SK-MEL-5 (cell line): ENCODE results near the gene NIPBL. TPM values are rescaled to one million over a fixed set of nuclear protein-coding genes. Genes with fewer than 3 reads are reported as not detected.
"Not testable (repeated sequence)": the region's sequence is repeated elsewhere in the genome, so short reads cannot be mapped to it uniquely, and the experiment has no call there.

Source experiments
- DNase-seq: peaks from one replicate; pipeline ENCODE4 v3.0.0-alpha.2; 2016; ENCODE audit warnings: low read depth, low spot score
- in situ Hi-C: cut with HindIII; loops from 2 replicates; pipeline ENCODE4 v1.10.0; 2016; ENCODE audit warnings: low sequenced_read_pairs, high pct_unique_total_duplicates, low pct_unique_long_range_greater_than_20kb
- total RNA-seq: library from RNA; depleted of rRNA; stranded (reverse); fragments of >200 nt; shearing (Covaris generic); gene quantifications from 2 replicates; pipeline ENCODE4 v1.2.3, GENCODE V29; 2014

NIPBL gene
- total RNA-seq, 1 experiment from 2014 or later = 21.2 TPM

DNA sequence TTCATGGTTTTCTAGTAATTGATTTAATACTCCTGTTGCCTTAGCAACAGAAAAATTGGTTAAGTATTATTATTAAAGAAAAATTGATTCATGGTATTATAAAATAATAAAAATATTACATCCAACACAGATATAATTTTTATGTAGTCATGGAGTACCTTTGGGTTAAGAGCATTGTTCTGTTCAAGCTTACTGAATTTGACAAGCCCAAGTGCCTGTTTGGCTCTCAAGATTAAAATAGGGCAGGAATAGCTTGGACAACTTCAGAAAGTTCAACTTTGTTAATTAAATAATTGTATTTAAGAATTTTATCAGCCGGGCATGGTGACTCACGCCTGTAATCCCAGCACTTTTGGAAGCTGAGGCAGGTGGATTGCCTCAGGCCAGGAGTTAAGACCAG lies 82.0 kb downstream of the NIPBL start:
- DNase-seq = no peak
- in situ Hi-C loops = no loop called here

DNA sequence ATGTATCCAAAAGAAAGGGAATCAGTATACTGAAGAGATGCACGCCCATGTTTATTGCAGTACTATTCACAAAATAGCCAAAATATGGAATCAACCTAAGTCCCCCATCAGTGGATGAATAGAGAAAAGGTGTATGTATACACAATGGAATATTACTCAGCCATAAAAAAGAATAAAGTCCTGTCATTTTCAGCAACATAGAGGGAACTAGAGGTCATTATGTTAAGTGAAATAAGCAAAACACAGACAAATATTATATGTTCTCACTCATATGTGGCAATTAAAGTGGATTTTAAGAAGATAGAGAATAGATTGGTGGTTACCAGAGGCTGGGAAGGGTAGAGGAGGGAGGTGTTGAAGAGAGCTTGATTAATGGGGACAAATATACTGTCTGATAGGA lies 88.6 kb downstream of the NIPBL start:
- DNase-seq = no peak
- in situ Hi-C loops = no loop called here

DNA sequence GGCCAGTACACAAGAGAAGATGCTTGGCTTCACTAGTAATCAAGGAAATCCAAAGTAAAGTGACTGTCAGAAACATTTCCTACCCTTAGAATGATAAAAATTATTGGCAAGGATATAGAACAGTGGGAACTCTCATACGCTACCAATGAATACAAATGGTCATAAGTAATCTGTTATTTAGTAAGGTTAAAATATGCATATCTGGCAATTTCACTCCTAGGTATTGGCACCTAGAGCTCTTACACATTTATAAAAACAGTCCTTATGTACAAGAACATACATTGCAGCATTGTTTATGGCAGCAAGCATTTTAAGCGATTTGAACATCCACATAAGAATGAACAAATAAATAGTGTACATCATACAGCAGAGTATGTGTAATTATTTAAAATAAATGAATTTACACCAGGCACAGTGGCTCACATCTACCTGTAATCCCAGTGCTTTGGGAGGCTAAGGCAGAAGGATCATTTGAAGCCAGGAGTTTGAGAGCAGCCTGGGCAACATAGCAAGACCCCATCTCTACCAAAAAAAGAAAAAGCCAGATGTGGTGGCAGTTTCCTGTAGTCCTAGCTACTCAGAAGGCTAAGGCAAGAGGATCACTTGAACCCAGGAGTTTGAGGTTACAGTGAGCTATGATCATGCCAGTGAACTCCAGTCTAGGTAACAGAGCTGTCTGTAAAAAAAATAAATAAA lies 93.3 kb downstream of the NIPBL start:
- no peak for DNase-seq
- in situ Hi-C loops = no loop called here

- in situ Hi-C loops = no loop called here
- no peak for DNase-seq
These were observed 101.6 kb downstream of the NIPBL start for GRCh38 chr5:36978196-36978595.

DNA sequence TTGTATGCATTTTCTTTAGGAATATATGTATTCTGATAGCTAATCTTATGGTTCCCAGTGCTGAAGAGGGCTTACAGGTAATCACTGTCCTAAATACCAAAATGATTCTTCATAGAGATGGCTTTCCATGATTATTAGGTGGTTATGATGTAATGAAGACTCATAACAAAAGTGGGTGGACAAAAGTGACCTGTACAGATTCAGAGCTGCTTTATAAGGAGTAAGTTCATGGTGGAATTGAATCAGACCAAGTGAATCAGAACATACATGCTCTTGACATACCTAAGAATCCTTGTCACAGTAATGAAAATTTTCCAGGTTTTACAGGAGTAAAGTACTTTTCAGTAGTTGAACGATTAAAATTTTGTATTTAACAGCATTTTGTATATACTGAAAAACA lies 105.6 kb downstream of the NIPBL start:
- in situ Hi-C loops = no loop called here
- no peak for DNase-seq

DNA sequence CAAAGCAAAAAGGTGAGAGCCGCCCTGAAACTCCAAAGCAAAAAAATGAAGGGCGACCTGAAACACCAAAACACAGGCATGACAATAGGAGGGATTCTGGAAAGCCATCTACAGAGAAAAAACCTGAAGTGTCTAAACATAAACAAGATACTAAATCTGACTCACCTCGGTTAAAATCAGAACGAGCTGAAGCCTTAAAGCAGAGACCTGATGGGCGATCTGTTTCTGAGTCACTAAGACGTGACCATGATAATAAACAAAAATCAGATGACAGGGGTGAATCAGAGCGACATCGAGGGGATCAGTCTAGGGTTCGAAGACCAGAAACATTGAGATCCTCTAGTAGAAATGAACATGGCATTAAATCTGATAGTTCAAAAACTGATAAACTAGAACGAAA lies 108.8 kb downstream of the NIPBL start:
- no peak for DNase-seq

DNA sequence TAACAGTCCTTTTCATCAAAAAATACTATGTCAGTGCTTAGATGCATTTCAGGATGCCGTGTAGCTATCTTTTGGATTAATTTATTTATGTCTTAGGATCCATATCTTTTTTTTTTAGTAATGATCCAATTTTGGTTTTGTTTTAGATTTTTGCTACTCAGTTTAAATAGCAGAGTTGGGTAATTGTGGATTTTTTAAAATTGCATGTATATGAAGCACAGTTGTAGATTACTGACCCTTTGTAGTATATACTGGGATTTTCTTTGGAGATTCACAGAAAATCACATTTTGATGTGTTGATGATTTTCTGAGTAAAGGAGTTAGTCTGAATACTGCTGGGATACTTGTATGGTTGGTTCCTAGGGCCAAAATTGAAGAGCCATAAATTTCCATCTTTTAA lies 111.8 kb downstream of the NIPBL start:
- no peak for DNase-seq
- in situ Hi-C loops = no loop called here

More for the DNA sequence above, 108.8 kb downstream of the NIPBL start:
- in situ Hi-C loops = no loop called here

- in situ Hi-C loops = no loop called here
- DNase-seq = no peak
These were observed 122.0 kb downstream of the NIPBL start for GRCh38 chr5:36998578-36998977.

DNA sequence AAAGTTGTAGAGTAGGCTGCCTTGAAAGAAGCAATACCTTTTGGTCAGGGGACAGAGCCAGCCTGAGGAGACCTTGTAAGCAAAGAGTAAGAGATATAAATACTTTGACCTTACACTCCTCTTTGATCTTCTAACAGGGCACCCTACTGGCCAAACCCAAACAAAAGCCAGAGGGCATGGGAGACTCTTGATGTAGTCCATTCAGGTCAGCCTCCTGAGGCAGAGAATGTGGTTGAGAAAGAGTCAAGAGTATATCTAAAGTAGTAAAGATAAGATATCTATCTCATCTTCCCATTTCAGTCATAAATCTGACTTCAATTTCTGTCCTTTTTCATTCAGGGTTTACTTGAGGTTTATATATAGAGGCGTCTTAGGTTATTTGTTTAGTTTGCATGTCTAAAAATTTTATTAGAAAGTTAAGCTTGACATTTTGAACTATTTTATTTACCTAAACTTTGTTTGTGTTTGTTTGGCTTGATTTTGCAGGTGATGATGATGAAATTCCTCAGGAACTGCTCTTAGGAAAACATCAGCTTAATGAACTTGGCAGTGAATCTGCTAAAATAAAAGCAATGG lies 125.7 kb downstream of the NIPBL start:
- in situ Hi-C loops = loop anchor here (25.0 kb wide), 1 partner anchor 290 kb away; no protein-coding TSS in a partner anchor
- peak; percentile 39 for DNase-seq

DNA sequence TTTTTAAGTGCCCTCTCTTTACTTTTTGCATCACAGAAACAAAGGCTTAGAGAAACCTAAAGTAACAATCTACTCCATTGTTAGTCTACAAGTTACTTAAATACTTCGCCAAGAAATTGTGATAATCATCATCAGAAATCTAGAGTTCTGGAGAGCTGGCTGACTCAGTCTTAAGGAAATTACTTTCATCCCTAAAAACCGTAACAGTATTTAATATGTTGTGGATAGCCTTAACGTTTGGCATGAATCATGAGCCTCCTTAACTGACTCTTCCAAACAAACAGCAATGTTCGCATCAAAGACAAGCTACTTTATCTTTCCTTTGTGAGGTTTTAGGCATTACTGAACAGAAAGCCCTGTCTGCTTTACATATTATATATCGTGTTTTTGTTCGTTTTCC lies 128.7 kb downstream of the NIPBL start:
- DNase-seq = no peak
- in situ Hi-C loops = loop anchor here (25.0 kb wide), 1 partner anchor 293 kb away; no protein-coding TSS in a partner anchor

- peak; percentile 68 for DNase-seq
- in situ Hi-C loops = loop anchor here (25.0 kb wide), 1 partner anchor 294 kb away; no protein-coding TSS in a partner anchor
These were observed 129.5 kb downstream of the NIPBL start for GRCh38 chr5:37005946-37006540.

- not testable (repeated sequence) for DNase-seq
- in situ Hi-C loops = loop anchor here (25.0 kb wide), 1 partner anchor 301 kb away; no protein-coding TSS in a partner anchor
These were observed 136.6 kb downstream of the NIPBL start for GRCh38 chr5:37013181-37013580.

- no peak for DNase-seq
- in situ Hi-C loops = loop anchor here (25.0 kb wide), 1 partner anchor 302 kb away; no protein-coding TSS in a partner anchor
These were observed 137.8 kb downstream of the NIPBL start for GRCh38 chr5:37014321-37014720.

DNA sequence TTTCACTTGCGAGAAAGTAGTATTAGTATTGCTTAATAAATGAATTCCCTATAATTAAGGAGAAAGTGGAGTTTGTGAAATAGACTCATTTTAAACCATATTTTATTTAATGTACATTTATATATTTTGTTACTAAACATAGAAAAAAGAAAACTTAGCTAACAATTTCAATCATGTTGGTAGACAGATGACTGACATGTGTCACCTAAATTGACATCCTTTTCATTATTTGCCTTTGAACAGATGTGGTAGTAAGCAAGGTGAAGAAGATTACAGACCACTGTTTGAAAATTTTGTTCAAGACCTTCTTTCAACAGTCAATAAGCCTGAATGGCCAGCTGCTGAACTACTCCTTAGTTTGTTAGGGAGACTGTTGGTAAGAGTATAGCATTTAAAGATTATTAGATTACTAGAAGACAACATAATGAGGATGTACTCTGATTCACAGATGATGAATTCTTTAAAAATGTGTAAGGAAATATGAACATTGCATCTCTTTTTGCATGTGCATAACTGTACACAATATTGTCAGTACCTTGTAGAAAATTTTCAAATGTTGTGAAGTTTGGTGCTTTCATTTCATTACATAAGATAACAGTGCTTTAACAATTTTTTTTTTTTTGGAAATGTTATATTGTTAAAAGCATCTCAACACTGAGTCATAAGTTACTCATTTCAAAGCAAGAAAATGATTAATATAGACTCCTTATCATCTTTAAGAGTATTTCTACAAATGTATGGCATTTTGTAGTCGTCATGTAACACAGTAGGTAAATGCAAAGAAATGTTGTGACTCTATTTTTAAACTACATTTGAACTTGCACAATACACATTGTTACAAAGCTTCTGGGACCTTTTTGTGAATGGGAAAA lies 139.5 kb downstream of the NIPBL start:
- in situ Hi-C loops = loop anchor here (25.0 kb wide), 1 partner anchor 304 kb away; no protein-coding TSS in a partner anchor
- no peak for DNase-seq

DNA sequence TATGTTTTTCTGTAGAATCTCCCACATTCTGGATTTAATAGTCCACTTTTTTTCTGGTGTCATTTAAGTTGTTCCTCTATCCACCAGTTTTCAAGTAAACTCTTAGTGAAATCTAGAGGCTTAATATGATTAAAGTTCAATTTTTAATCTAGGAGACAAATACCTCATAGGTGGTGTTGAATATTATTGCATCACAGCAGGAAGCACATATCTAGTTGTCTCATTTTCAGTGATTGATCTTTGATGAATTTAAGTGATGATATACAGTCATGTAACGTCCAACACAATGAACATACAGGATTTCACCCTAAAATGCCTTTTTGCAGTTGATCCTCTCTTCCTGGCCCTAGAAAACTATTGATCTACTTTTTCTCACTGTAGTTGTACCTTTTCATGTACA lies 152.3 kb downstream of the NIPBL start:
- in situ Hi-C loops = no loop called here
- DNase-seq = no peak

DNA sequence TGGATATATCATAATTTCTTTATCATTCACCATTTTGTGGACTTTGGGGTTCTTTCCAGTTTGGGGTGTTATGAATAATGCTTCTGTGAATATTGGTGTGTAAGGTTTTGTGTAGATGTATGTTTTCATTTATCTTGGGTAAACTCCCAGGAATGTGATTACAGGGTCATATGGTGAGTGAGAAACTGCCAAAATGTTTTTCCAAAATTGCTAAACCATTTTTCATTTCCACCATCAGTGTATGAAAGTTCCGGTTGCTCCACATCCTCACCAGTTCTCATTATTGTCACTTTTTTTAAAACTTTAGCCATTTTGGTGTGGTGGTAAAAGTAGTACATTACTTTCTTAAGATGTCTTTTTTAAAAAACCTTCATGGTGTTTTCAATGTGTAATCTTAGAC lies 152.9 kb downstream of the NIPBL start:
- in situ Hi-C loops = no loop called here
- DNase-seq = no peak

- in situ Hi-C loops = no loop called here
- DNase-seq = peak; percentile 12
These were observed 158.4 kb downstream of the NIPBL start for GRCh38 chr5:37034955-37035354.

- DNase-seq = no peak
- in situ Hi-C loops = no loop called here
These were observed 161.3 kb downstream of the NIPBL start for GRCh38 chr5:37037840-37038239.
